ENCODE results near the gene MYEOV.

Gene MYEOV

GRCh38 chr11:69291459-69292110 lies 2.4 kb upstream of the MYEOV start:
- Histone ChIP-seq H3K4me3 (ENCODE audit: low read length) (no peak overlapping the region), H3K27ac (ENCODE audit: low read length) (no peak overlapping the region), H3K27me3 (ENCODE audit: insufficient read depth, low read length) (no peaks in the 10 kb centered on the region), H3K9me3 (ENCODE audit: insufficient read depth, low read depth, low read length) (no peaks in the 10 kb centered on the region), H3K9ac (ENCODE audit: low read depth, low read length) (no peak overlapping the region), H3K4me1 (ENCODE audit: insufficient read depth, low read length) (peaks cover 13% of the 10 kb centered on the region; the same call in 1 of the 2 replicates), H3K36me3 (ENCODE audit: insufficient read depth, low read depth, low read length) (no peaks in the 10 kb centered on the region)

- no peaks in the 10 kb centered on the region for H3K27me3 ChIP-seq (ENCODE audit: insufficient read depth, low read length)
- no peak overlapping the region for H3K9ac ChIP-seq (ENCODE audit: low read depth, low read length)
- H3K4me3 ChIP-seq (ENCODE audit: low read length) = no peak overlapping the region
- H3K9me3 ChIP-seq (ENCODE audit: insufficient read depth, low read depth, low read length) = no peaks in the 10 kb centered on the region
- no peak overlapping the region for H3K27ac ChIP-seq (ENCODE audit: low read length)
- H3K36me3 ChIP-seq (ENCODE audit: insufficient read depth, low read depth, low read length) = no peaks in the 10 kb centered on the region
- H3K4me1 ChIP-seq (ENCODE audit: insufficient read depth, low read length) = peaks cover 7% of the 10 kb centered on the region; the same call in 1 of the 2 replicates
These were observed 1.7 kb upstream of the MYEOV start for GRCh38 chr11:69292221-69292648.

GRCh38 chr11:69293087-69293486 lies 868 bp upstream of the MYEOV start:
- H3K27me3 ChIP-seq (ENCODE audit: insufficient read depth, low read length) = no peaks in the 10 kb centered on the region
- H3K4me1 ChIP-seq (ENCODE audit: insufficient read depth, low read length) = peaks cover 6% of the 10 kb centered on the region; the same call in 1 of the 2 replicates
- H3K9me3 ChIP-seq (ENCODE audit: insufficient read depth, low read depth, low read length) = no peaks in the 10 kb centered on the region
- H3K9ac ChIP-seq (ENCODE audit: low read depth, low read length) = no peak overlapping the region
- no peak overlapping the region for H3K27ac ChIP-seq (ENCODE audit: low read length)
- H3K36me3 ChIP-seq (ENCODE audit: insufficient read depth, low read depth, low read length) = no peaks in the 10 kb centered on the region
- H3K4me3 ChIP-seq (ENCODE audit: low read length) = no peak overlapping the region

- peaks cover 6% of the 10 kb centered on the region; the same call in 1 of the 2 replicates for H3K4me1 ChIP-seq (ENCODE audit: insufficient read depth, low read length)
- no peaks in the 10 kb centered on the region for H3K36me3 ChIP-seq (ENCODE audit: insufficient read depth, low read depth, low read length)
- no peaks in the 10 kb centered on the region for H3K27me3 ChIP-seq (ENCODE audit: insufficient read depth, low read length)
- H3K4me3 ChIP-seq (ENCODE audit: low read length) = no peak overlapping the region
- no peak overlapping the region for H3K9ac ChIP-seq (ENCODE audit: low read depth, low read length)
- H3K27ac ChIP-seq (ENCODE audit: low read length) = no peak overlapping the region
- H3K9me3 ChIP-seq (ENCODE audit: insufficient read depth, low read depth, low read length) = no peaks in the 10 kb centered on the region
These were observed 670 bp downstream of the MYEOV start for GRCh38 chr11:69294571-69295078.

- Histone ChIP-seq H3K27ac (ENCODE audit: low read length) (no peak overlapping the region), H3K27me3 (ENCODE audit: insufficient read depth, low read length) (no peaks in the 10 kb centered on the region), H3K36me3 (ENCODE audit: insufficient read depth, low read depth, low read length) (no peaks in the 10 kb centered on the region), H3K4me3 (ENCODE audit: low read length) (no peak overlapping the region), H3K9me3 (ENCODE audit: insufficient read depth, low read depth, low read length) (no peaks in the 10 kb centered on the region), H3K9ac (ENCODE audit: low read depth, low read length) (no peak overlapping the region), H3K4me1 (ENCODE audit: insufficient read depth, low read length) (peaks cover 6% of the 10 kb centered on the region; the same call in 1 of the 2 replicates)
These were observed 1.4 kb downstream of the MYEOV start for GRCh38 chr11:69295079-69295994.

- no peak overlapping the region for H3K27ac ChIP-seq (ENCODE audit: low read length)
- no peaks in the 10 kb centered on the region for H3K9me3 ChIP-seq (ENCODE audit: insufficient read depth, low read depth, low read length)
- H3K4me3 ChIP-seq (ENCODE audit: low read length) = no peak overlapping the region
- no peaks in the 10 kb centered on the region for H3K36me3 ChIP-seq (ENCODE audit: insufficient read depth, low read depth, low read length)
- peaks cover 6% of the 10 kb centered on the region; the same call in 1 of the 2 replicates for H3K4me1 ChIP-seq (ENCODE audit: insufficient read depth, low read length)
- H3K9ac ChIP-seq (ENCODE audit: low read depth, low read length) = no peak overlapping the region
- H3K27me3 ChIP-seq (ENCODE audit: insufficient read depth, low read length) = no peaks in the 10 kb centered on the region
These were observed 2.3 kb downstream of the MYEOV start for GRCh38 chr11:69295995-69296889.

- H3K4me1 ChIP-seq (ENCODE audit: insufficient read depth, low read length) = peaks cover 6% of the 10 kb centered on the region; the same call in 1 of the 2 replicates
- H3K9ac ChIP-seq (ENCODE audit: low read depth, low read length) = no peak overlapping the region
- H3K9me3 ChIP-seq (ENCODE audit: insufficient read depth, low read depth, low read length) = no peaks in the 10 kb centered on the region
- no peak overlapping the region for H3K27ac ChIP-seq (ENCODE audit: low read length)
- H3K27me3 ChIP-seq (ENCODE audit: insufficient read depth, low read length) = no peaks in the 10 kb centered on the region
- H3K36me3 ChIP-seq (ENCODE audit: insufficient read depth, low read depth, low read length) = no peaks in the 10 kb centered on the region
- no peak overlapping the region for H3K4me3 ChIP-seq (ENCODE audit: low read length)
These were observed 3.2 kb downstream of the MYEOV start for GRCh38 chr11:69296890-69297786.

GRCh38 chr11:69297787-69298266 lies 3.9 kb downstream of the MYEOV start:
- Histone ChIP-seq H3K9me3 (ENCODE audit: insufficient read depth, low read depth, low read length) (no peaks in the 10 kb centered on the region), H3K27me3 (ENCODE audit: insufficient read depth, low read length) (no peaks in the 10 kb centered on the region), H3K27ac (ENCODE audit: low read length) (no peak overlapping the region), H3K4me3 (ENCODE audit: low read length) (no peak overlapping the region), H3K36me3 (ENCODE audit: insufficient read depth, low read depth, low read length) (no peaks in the 10 kb centered on the region), H3K4me1 (ENCODE audit: insufficient read depth, low read length) (peaks cover 6% of the 10 kb centered on the region; the same call in 1 of the 2 replicates), H3K9ac (ENCODE audit: low read depth, low read length) (no peak overlapping the region)

- H3K9ac ChIP-seq (ENCODE audit: low read depth, low read length) = no peak overlapping the region
- H3K9me3 ChIP-seq (ENCODE audit: insufficient read depth, low read depth, low read length) = no peaks in the 10 kb centered on the region
- peaks cover 6% of the 10 kb centered on the region; the same call in 1 of the 2 replicates for H3K4me1 ChIP-seq (ENCODE audit: insufficient read depth, low read length)
- no peak overlapping the region for H3K4me3 ChIP-seq (ENCODE audit: low read length)
- no peaks in the 10 kb centered on the region for H3K27me3 ChIP-seq (ENCODE audit: insufficient read depth, low read length)
- H3K27ac ChIP-seq (ENCODE audit: low read length) = no peak overlapping the region
- no peaks in the 10 kb centered on the region for H3K36me3 ChIP-seq (ENCODE audit: insufficient read depth, low read depth, low read length)
These were observed 4.5 kb downstream of the MYEOV start for GRCh38 chr11:69298267-69299022.

GRCh38 chr11:69299023-69299461 lies 5.1 kb downstream of the MYEOV start:
- Histone ChIP-seq H3K4me3 (ENCODE audit: low read length) (no peak overlapping the region), H3K4me1 (ENCODE audit: insufficient read depth, low read length) (peaks cover 6% of the 10 kb centered on the region; the same call in 1 of the 2 replicates), H3K27ac (ENCODE audit: low read length) (no peak overlapping the region), H3K36me3 (ENCODE audit: insufficient read depth, low read depth, low read length) (no peaks in the 10 kb centered on the region), H3K9me3 (ENCODE audit: insufficient read depth, low read depth, low read length) (no peaks in the 10 kb centered on the region), H3K27me3 (ENCODE audit: insufficient read depth, low read length) (no peaks in the 10 kb centered on the region), H3K9ac (ENCODE audit: low read depth, low read length) (no peak overlapping the region)

All from iPS-20b (cell line).